Tibial nerve (tissue), 3 donors: ENCODE data around the gene CEACAM16.
"Not testable (repeated sequence)": the region's sequence is repeated elsewhere in the genome, so short reads cannot be mapped to it uniquely, and the experiment has no call there.

ENCODE experiments used
- POLR2A ChIP-seq, 2 donors: fragments of 450-650 bp; IDR thresholded peaks; one replicate each; pipeline ENCODE4 v1.6.1; 2017; ENCODE audit warnings: antibody characterized with exemption in 2 of 2, mild to moderate bottlenecking in 2 of 2, moderate library complexity in 2 of 2
- TF ChIP-seq, protein P1 (sequence below), 5 experiments: fragments of 200-600 bp in 3 of 5; fragments of 450-650 bp in 2 of 5; sonication (generic) in 3 of 5; IDR thresholded peaks; one replicate each; pipeline ENCODE4 v1.5.1; 2016 to 2019; ENCODE audit warnings: antibody characterized with exemption in 5 of 5, mild to moderate bottlenecking in 3 of 5, moderate library complexity in 2 of 5

DNA sequence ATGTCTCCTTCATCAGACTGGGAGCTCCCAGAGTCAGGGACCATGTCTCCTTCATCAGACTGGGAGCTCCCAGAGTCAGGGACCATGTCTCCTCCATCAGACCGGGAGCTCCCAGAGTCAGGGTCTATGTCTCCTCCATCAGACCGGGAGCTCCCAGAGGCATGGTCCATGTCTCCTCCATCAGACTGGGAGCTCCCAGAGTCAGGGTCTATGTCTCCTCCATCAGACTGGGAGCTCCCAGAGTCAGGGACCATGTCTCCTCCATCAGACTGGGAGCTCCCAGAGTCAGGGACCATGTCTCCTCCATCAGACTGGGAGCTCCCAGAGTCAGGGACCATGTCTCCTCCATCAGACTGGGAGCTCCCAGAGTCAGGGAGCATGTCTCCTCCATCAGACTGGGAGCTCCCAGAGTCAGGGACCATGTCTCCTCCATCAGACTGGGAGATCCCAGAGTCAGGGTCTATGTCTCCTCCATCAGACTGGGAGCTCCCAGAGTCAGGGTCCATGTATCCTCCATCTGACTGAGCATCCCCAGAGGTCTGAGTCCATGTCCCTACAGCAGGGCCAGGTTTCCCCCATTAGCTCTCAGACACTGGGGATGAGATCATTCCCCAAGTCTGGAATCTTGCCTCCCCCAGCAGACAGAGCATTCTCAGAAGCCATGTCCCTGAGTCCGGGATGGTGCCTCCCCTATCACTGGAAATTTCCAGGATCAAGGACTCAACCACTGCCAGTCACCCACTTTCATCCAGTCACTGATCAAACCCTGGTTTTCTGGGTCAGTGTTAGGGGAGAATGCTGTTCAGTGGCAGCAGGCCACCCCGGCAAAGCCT is 10.7 kb downstream of the CEACAM16 start:
- TF ChIP-seq, protein P1, sequence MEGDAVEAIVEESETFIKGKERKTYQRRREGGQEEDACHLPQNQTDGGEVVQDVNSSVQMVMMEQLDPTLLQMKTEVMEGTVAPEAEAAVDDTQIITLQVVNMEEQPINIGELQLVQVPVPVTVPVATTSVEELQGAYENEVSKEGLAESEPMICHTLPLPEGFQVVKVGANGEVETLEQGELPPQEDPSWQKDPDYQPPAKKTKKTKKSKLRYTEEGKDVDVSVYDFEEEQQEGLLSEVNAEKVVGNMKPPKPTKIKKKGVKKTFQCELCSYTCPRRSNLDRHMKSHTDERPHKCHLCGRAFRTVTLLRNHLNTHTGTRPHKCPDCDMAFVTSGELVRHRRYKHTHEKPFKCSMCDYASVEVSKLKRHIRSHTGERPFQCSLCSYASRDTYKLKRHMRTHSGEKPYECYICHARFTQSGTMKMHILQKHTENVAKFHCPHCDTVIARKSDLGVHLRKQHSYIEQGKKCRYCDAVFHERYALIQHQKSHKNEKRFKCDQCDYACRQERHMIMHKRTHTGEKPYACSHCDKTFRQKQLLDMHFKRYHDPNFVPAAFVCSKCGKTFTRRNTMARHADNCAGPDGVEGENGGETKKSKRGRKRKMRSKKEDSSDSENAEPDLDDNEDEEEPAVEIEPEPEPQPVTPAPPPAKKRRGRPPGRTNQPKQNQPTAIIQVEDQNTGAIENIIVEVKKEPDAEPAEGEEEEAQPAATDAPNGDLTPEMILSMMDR (IDR thresholded peaks at IDR 0.05): not testable (repeated sequence)
- TF ChIP-seq POLR2A (IDR thresholded peaks at IDR 0.05): not testable (repeated sequence)
